Panc1 (cell line): ENCODE data around the gene FCN2. TPM values are rescaled to one million over a fixed set of nuclear protein-coding genes. Genes with fewer than 3 reads are reported as not detected.

Experiments
- ATAC-seq: fragments of 200-7000 bp; cut with Tn5 transposase; 2 replicates; pipeline ENCODE4 v1.9.1; 2020; ENCODE audit warnings: mild to moderate bottlenecking, moderate library complexity
- BruUV-seq: library from RNA; stranded (reverse); fragments of 400-500 nt; replicated peaks from 2 replicates; lab custom pipeline; 2021; lab: Mats Ljungman, UMichigan
- CTCF ChIA-PET: fragments of 300-600 bp; sonication (Branson Sonifier 250); formaldehyde crosslinking; loops from one replicate; lab custom pipeline; 2022; ENCODE audit warnings: antibody characterized with exemption; lab: Charles Lee
- POLR2A ChIA-PET: fragments of 300-600 bp; sonication (Branson Sonifier 250); formaldehyde crosslinking; loops from one replicate; lab custom pipeline; 2022; ENCODE audit warnings: antibody characterized with exemption; lab: Charles Lee
- DNase-seq: peaks from one replicate; pipeline ENCODE4 v3.0.0-alpha.2; 2010; ENCODE audit warnings: low read depth, low spot score
- H3K27ac ChIP-seq: 2 replicates; pipeline ENCODE4 v1.5.1; 2011; ENCODE audit warnings: mild to moderate bottlenecking, low read length, inconsistent platforms
- H3K27me3 ChIP-seq: fragments of 200-500 bp; sonication (Bioruptor generic); 2 replicates; pipeline ENCODE4 v1.6.0; 2014; ENCODE audit warnings: low read length, inconsistent platforms; ENCODE audit not compliant: control insufficient read depth, insufficient read depth
- H3K36me3 ChIP-seq: fragments of 200-500 bp; sonication (Bioruptor generic); 2 replicates; pipeline ENCODE4 v1.5.1; 2014; ENCODE audit warnings: inconsistent platforms, mild to moderate bottlenecking, low read length, moderate library complexity; ENCODE audit not compliant: control insufficient read depth, insufficient read depth
- H3K4me1 ChIP-seq: 2 replicates; pipeline ENCODE4 v1.5.1; 2011; ENCODE audit warnings: inconsistent platforms, mild to moderate bottlenecking, low read length, moderate library complexity; ENCODE audit not compliant: control insufficient read depth, insufficient read depth
- H3K4me3 ChIP-seq, 2 experiments: 2 replicates each; pipeline ENCODE4 v1.5.1; 2011 to 2012; ENCODE audit warnings: low read depth in 2 of 2, low read length in 2 of 2, mild to moderate bottlenecking in 2 of 2, inconsistent platforms in 1 of 2, moderate library complexity in 1 of 2
- H3K9me3 ChIP-seq: fragments of 200-500 bp; sonication (Bioruptor generic); 2 replicates; pipeline ENCODE4 v1.5.1; 2014; ENCODE audit warnings: low read depth, mild to moderate bottlenecking, inconsistent platforms, low read length, moderate library complexity; ENCODE audit not compliant: control insufficient read depth, insufficient read depth
- POLR2AphosphoS5 ChIP-seq: IDR thresholded peaks from 2 replicates; pipeline ENCODE4 v1.6.1; 2012; ENCODE audit warnings: mild to moderate bottlenecking, low read depth, low read length, moderate library complexity
- SIN3A ChIP-seq: IDR thresholded peaks from 2 replicates; pipeline ENCODE4 v1.6.1; 2012; ENCODE audit warnings: low read depth, mild to moderate bottlenecking, low read length, moderate library complexity, borderline replicate concordance; ENCODE audit not compliant: insufficient read depth
- TCF7L2 ChIP-seq: IDR thresholded peaks from 2 replicates; pipeline ENCODE4 v1.6.1; 2011; ENCODE audit warnings: mild to moderate bottlenecking, low read depth, low read length, inconsistent platforms
- in situ Hi-C: cut with HindIII; loops from 2 replicates; pipeline ENCODE4 v1.10.0; 2016; ENCODE audit warnings: low sequenced_read_pairs, low pct_unique_long_range_greater_than_20kb
- intact Hi-C: fragments of 100-400 bp; cut with micrococcal nuclease; formaldehyde crosslinking; loops from one replicate; pipeline ENCODE4 v1.10.0; 2022; ENCODE audit not compliant: unreplicated experiment
- total RNA-seq: library from RNA; stranded (reverse); gene quantifications from one replicate; pipeline ENCODE4 v1.2.1, GENCODE V29; 2021; ENCODE audit not compliant: unreplicated experiment
- TF ChIP-seq, protein P1 (sequence below), 2 experiments: IDR thresholded peaks; 2 replicates each; pipeline ENCODE4 v1.6.1; 2011 to 2012; ENCODE audit warnings: low read depth in 2 of 2, control low read depth in 1 of 2, low read length in 1 of 2, mild to moderate bottlenecking in 1 of 2, moderate library complexity in 1 of 2; ENCODE audit not compliant: insufficient read depth in 1 of 2
- TF ChIP-seq, protein P2 (sequence below): fragments of 450-650 bp; IDR thresholded peaks from 2 replicates; pipeline ENCODE4 v1.5.1; 2017; ENCODE audit warnings: mild to moderate bottlenecking

FCN2 gene
- total RNA-seq, 1 experiment from 2014 or later: not detected

DNA sequence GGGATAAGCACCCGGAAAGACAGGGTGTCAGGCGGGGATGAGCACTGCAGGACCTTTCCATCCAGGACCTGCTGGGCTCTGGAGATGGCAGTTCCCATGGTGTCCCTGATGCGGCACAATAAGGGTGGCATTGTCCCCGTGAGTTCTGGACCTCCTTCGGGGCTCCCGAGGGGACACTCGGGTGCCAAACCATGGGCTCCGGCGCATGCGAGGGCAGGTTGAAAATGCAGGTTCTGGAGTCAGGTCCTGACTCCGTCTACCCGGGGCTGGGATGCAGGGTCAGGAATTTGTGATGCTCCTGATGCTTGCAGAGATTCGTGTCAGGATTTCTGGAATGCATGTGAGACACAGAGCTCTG is 682 bp downstream of the FCN2 start:
- no peaks in the 10 kb centered on the region for H3K27me3 ChIP-seq
- H3K27ac ChIP-seq: no peak overlapping the region
- intact Hi-C loops (no loop called here), in situ Hi-C loops (no loop called here)
- BruUV-seq: no TSS peak
- DNase-seq (no peak), ATAC-seq (no peak)
- POLR2A ChIA-PET: no interaction called here
- H3K36me3 ChIP-seq: no peaks in the 10 kb centered on the region
- H3K4me1 ChIP-seq: no peaks in the 10 kb centered on the region
- no peak overlapping the region for H3K4me3 ChIP-seq
- CTCF ChIA-PET: no interaction called here
- H3K9me3 ChIP-seq: no peaks in the 10 kb centered on the region
- TF ChIP-seq SIN3A: no peak
- no peak for TF ChIP-seq TCF7L2
- TF ChIP-seq, protein P1, sequence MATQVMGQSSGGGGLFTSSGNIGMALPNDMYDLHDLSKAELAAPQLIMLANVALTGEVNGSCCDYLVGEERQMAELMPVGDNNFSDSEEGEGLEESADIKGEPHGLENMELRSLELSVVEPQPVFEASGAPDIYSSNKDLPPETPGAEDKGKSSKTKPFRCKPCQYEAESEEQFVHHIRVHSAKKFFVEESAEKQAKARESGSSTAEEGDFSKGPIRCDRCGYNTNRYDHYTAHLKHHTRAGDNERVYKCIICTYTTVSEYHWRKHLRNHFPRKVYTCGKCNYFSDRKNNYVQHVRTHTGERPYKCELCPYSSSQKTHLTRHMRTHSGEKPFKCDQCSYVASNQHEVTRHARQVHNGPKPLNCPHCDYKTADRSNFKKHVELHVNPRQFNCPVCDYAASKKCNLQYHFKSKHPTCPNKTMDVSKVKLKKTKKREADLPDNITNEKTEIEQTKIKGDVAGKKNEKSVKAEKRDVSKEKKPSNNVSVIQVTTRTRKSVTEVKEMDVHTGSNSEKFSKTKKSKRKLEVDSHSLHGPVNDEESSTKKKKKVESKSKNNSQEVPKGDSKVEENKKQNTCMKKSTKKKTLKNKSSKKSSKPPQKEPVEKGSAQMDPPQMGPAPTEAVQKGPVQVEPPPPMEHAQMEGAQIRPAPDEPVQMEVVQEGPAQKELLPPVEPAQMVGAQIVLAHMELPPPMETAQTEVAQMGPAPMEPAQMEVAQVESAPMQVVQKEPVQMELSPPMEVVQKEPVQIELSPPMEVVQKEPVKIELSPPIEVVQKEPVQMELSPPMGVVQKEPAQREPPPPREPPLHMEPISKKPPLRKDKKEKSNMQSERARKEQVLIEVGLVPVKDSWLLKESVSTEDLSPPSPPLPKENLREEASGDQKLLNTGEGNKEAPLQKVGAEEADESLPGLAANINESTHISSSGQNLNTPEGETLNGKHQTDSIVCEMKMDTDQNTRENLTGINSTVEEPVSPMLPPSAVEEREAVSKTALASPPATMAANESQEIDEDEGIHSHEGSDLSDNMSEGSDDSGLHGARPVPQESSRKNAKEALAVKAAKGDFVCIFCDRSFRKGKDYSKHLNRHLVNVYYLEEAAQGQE (IDR thresholded peaks at IDR 0.05; ENCODE audit: insufficient read depth in 1 of 2, low read depth in 2 of 2, low read length in 1 of 2): no peak
- TF ChIP-seq POLR2AphosphoS5: no peak
- TF ChIP-seq, protein P2, sequence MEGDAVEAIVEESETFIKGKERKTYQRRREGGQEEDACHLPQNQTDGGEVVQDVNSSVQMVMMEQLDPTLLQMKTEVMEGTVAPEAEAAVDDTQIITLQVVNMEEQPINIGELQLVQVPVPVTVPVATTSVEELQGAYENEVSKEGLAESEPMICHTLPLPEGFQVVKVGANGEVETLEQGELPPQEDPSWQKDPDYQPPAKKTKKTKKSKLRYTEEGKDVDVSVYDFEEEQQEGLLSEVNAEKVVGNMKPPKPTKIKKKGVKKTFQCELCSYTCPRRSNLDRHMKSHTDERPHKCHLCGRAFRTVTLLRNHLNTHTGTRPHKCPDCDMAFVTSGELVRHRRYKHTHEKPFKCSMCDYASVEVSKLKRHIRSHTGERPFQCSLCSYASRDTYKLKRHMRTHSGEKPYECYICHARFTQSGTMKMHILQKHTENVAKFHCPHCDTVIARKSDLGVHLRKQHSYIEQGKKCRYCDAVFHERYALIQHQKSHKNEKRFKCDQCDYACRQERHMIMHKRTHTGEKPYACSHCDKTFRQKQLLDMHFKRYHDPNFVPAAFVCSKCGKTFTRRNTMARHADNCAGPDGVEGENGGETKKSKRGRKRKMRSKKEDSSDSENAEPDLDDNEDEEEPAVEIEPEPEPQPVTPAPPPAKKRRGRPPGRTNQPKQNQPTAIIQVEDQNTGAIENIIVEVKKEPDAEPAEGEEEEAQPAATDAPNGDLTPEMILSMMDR: no peak

DNA sequence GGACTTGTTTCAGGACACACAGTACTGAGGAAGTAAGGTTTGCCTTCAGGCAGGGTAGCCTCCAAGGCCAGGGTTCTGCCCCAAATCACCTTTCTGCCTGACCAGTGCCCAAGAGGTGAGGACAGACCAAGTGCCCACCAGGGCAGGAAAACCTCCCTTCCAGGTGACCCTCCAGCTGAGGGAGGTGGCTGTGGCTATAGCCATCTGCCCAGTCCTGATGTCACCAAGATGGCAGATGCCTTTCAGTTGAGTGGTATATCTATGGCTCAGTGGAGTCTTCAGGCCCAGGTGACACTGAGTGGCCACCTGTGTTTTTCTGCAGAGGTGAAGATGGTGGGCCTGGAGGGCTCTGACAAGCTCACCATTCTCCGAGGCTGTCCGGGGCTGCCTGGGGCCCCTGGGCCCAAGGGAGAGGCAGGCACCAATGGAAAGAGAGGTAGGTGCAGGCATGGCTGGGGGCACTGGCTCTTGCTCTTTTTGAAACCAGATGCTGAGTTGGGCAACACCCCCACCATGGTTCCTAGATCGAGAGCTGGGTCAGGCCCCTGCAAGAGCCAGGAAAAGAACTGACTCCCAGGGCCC is 1.7 kb downstream of the FCN2 start:
- in situ Hi-C loops (no loop called here), intact Hi-C loops (no loop called here)
- H3K27ac ChIP-seq: no peak overlapping the region
- no peaks in the 10 kb centered on the region for H3K36me3 ChIP-seq
- H3K4me3 ChIP-seq: no peak overlapping the region
- no peaks in the 10 kb centered on the region for H3K9me3 ChIP-seq
- ChIA-PET POLR2A (no interaction called here), CTCF (no interaction called here)
- H3K27me3 ChIP-seq: no peaks in the 10 kb centered on the region
- ATAC-seq (no peak), DNase-seq (no peak)
- BruUV-seq: no TSS peak
- no peak for TF ChIP-seq SIN3A
- TF ChIP-seq, protein P2: no peak
- TF ChIP-seq, protein P1 (IDR thresholded peaks at IDR 0.05; ENCODE audit: insufficient read depth in 1 of 2, low read depth in 2 of 2, low read length in 1 of 2): no peak
- no peak for TF ChIP-seq TCF7L2
- no peak for TF ChIP-seq POLR2AphosphoS5
- no peaks in the 10 kb centered on the region for H3K4me1 ChIP-seq
